Upper lobe of right lung (tissue), 1 donor: ENCODE measurements around the gene TPRN. TPM values are rescaled to one million over a fixed set of nuclear protein-coding genes. Genes with fewer than 3 reads are reported as not detected.
A peak's percentile ranks its signal among the peaks of the same experiment; 100 is the strongest.
"Not testable (repeated sequence)": the region's sequence is repeated elsewhere in the genome, so short reads cannot be mapped to it uniquely, and the experiment has no call there.

ENCODE experiments used
- ATAC-seq: fragments of 200-7000 bp; cut with Tn5 transposase; one replicate; pipeline ENCODE4 v1.9.1; 2020; ENCODE audit warnings: mild to moderate bottlenecking, moderate library complexity
- DNase-seq: peaks from one replicate; pipeline ENCODE4 v3.0.0-alpha.2; 2020
- H3K27ac ChIP-seq: fragments of 200-600 bp; one replicate; pipeline ENCODE4 v1.8.0; 2022
- H3K27me3 ChIP-seq: fragments of 200-600 bp; one replicate; pipeline ENCODE4 v1.8.0; 2022; ENCODE audit warnings: mild to moderate bottlenecking
- H3K36me3 ChIP-seq: fragments of 200-600 bp; one replicate; pipeline ENCODE4 v1.8.0; 2022
- H3K4me1 ChIP-seq: fragments of 200-600 bp; one replicate; pipeline ENCODE4 v1.8.0; 2022
- H3K4me3 ChIP-seq: fragments of 200-600 bp; one replicate; pipeline ENCODE4 v1.8.0; 2022; ENCODE audit warnings: mild to moderate bottlenecking
- H3K9me3 ChIP-seq: fragments of 200-600 bp; one replicate; pipeline ENCODE4 v1.8.0; 2022
- CTCF ChIP-seq: fragments of 200-600 bp; IDR thresholded peaks from one replicate; pipeline ENCODE4 v1.8.0; 2022; ENCODE audit warnings: antibody characterized with exemption
- intact Hi-C: fragments of 100-400 bp; cut with DNase I; formaldehyde crosslinking; loops from one replicate; pipeline ENCODE4 v1.11.0; 2022
- total RNA-seq: library from RNA; stranded (reverse); fragmentation: NEBNext Ultra II Directional; extraction: Animal tissue kit (Norgen Biotek cat#: 25700); gene quantifications from one replicate; pipeline ENCODE4 v1.2.1, GENCODE V29; 2021
- donor health status: DM: no; HTN: yes; CAD: no; lungs with severe emphysema.

The TPRN gene
- total RNA-seq, 1 donor from 2014 or later, result 22.3 TPM

GRCh38 chr9:137240841-137241489 is 40.4 kb upstream of the TPRN start, which contains the start of gene TUBB4B:
Gene TUBB4B (plus strand): TSS chr9:137241287. CDS start chr9:137241361, 74 bp downstream.
- TF ChIP-seq CTCF, result no peak
- Histone ChIP-seq H3K4me3 (peak within 1 kb of the TSS; percentile 92), H3K27ac (peak within 1 kb of the TSS; percentile 93), H3K27me3 (peaks cover under 1% of the 10 kb centered on the region), H3K9me3 (no peaks in the 10 kb centered on the region), H3K36me3 (peaks cover 21% of the 10 kb centered on the region), H3K4me1 (peaks cover 50% of the 10 kb centered on the region)
- intact Hi-C loops, result no loop called here
- ATAC-seq (peak; percentile 87), DNase-seq (peak; percentile 99)

- intact Hi-C loops, result no loop called here
Measured at GRCh38 chr9:137240318-137240840, 39.8 kb upstream of the TPRN start.

GRCh38 chr9:137239541-137240200 is 39.1 kb upstream of the TPRN start:
- DNase-seq, H3K9me3 ChIP-seq, H3K27me3 ChIP-seq, ATAC-seq, intact Hi-C loops: not testable (repeated sequence)
- peaks cover 50% of the 10 kb centered on the region for H3K4me1 ChIP-seq
- peaks cover 21% of the 10 kb centered on the region for H3K36me3 ChIP-seq
- peak overlapping the region; percentile 74 for H3K4me3 ChIP-seq
- H3K27ac ChIP-seq, result peak overlapping the region; percentile 93

More at GRCh38 chr9:137240318-137240840, 39.8 kb upstream of the TPRN start:
- no peaks in the 10 kb centered on the region for H3K9me3 ChIP-seq
- DNase-seq (peak; percentile 93), ATAC-seq (peak; percentile 67)
- TF ChIP-seq CTCF, result no peak
- H3K27me3 ChIP-seq, result peaks cover 4% of the 10 kb centered on the region
- H3K27ac ChIP-seq, result peak overlapping the region; percentile 93
- peaks cover 21% of the 10 kb centered on the region for H3K36me3 ChIP-seq
- peaks cover 50% of the 10 kb centered on the region for H3K4me1 ChIP-seq
- H3K4me3 ChIP-seq, result peak overlapping the region; percentile 74

- Histone ChIP-seq H3K4me3 (no peak overlapping the region), H3K4me1 (peaks cover 37% of the 10 kb centered on the region), H3K27ac (no peak overlapping the region), H3K9me3 (no peaks in the 10 kb centered on the region), H3K36me3 (peaks cover 12% of the 10 kb centered on the region), H3K27me3 (peaks cover 15% of the 10 kb centered on the region)
- TF ChIP-seq CTCF, result no peak
- no peak for ATAC-seq
- intact Hi-C loops, result no loop called here
- DNase-seq, result no peak
Measured at GRCh38 chr9:137237759-137238726, 37.5 kb upstream of the TPRN start.

GRCh38 chr9:137236936-137237421 is 36.4 kb upstream of the TPRN start:
- DNase-seq, result no peak
- ATAC-seq, result no peak
- H3K27ac ChIP-seq, result no peak overlapping the region
- no peak for TF ChIP-seq CTCF
- H3K27me3 ChIP-seq, result peaks cover 22% of the 10 kb centered on the region
- H3K36me3 ChIP-seq, result peaks cover under 1% of the 10 kb centered on the region
- H3K4me3 ChIP-seq, result no peak overlapping the region
- intact Hi-C loops, result no loop called here
- peaks cover 26% of the 10 kb centered on the region for H3K4me1 ChIP-seq
- H3K9me3 ChIP-seq, result no peaks in the 10 kb centered on the region
